HAP-1 (cell line): ENCODE measurements around the gene CCL19.

Experiments used
- DNase-seq, 2 experiments: peaks; one replicate each; pipeline ENCODE4 v3.0.0-alpha.2; 2016 to 2020; ENCODE audit warnings: low spot score in 2 of 2
- H3K27me3 ChIP-seq: fragments of 250-450 bp; sonication (Bioruptor Pico); 2 replicates; pipeline ENCODE4 v1.5.1; 2020; ENCODE audit warnings: low read depth, mild to moderate bottlenecking, moderate library complexity
- H3K36me3 ChIP-seq: fragments of 250-450 bp; sonication (Bioruptor Pico); replicated peaks from 2 replicates; pipeline ENCODE4 v1.5.1; 2020; ENCODE audit warnings: mild to moderate bottlenecking
- H3K4me1 ChIP-seq: fragments of 250-450 bp; sonication (Bioruptor Pico); 2 replicates; pipeline ENCODE4 v1.5.1; 2020; ENCODE audit warnings: mild to moderate bottlenecking
- H3K4me3 ChIP-seq: fragments of 250-450 bp; sonication (Bioruptor Pico); 2 replicates; pipeline ENCODE4 v1.5.1; 2020; ENCODE audit warnings: mild to moderate bottlenecking, moderate library complexity
- H3K9me3 ChIP-seq: fragments of 250-450 bp; sonication (Bioruptor Pico); 2 replicates; pipeline ENCODE4 v1.5.1; 2020; ENCODE audit warnings: mild to moderate bottlenecking, moderate library complexity
- in situ Hi-C: fragments of 300-500 bp; cut with MboI; formaldehyde crosslinking; loops from 3 replicates; pipeline ENCODE4 v1.14.3; 2020; ENCODE audit warnings: low sequenced_read_pairs, inconsistent platforms, mixed read lengths

The CCL19 gene

DNA sequence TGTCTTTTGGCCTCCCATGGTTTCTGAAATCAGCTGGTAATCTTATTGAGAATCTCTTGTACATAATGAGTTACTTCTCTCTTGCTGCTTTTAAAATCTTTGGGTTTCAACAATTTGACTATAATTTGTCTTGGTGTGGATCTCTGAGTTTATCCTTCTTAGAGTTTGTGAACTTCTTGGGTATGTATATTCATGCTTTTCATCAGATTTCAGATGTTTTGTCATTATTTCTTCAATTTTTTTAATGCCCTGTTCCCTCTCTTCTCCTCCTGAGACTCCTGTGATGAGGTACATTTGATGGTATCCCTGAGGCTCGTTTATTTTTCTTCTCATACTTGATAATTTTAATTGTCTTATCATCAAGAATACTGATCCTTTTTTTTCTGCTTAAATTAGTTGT lies 21.1 kb upstream of the CCL19 start:
- Histone ChIP-seq H3K36me3 (no peaks in the 10 kb centered on the region), H3K4me1 (no peaks in the 10 kb centered on the region), H3K27me3 (peaks cover 9% of the 10 kb centered on the region), H3K9me3 (peaks cover 2% of the 10 kb centered on the region; the same call in 1 of the 2 replicates), H3K4me3 (no peak overlapping the region)
- DNase-seq, result no peak
- in situ Hi-C loops, result no loop called here

DNA sequence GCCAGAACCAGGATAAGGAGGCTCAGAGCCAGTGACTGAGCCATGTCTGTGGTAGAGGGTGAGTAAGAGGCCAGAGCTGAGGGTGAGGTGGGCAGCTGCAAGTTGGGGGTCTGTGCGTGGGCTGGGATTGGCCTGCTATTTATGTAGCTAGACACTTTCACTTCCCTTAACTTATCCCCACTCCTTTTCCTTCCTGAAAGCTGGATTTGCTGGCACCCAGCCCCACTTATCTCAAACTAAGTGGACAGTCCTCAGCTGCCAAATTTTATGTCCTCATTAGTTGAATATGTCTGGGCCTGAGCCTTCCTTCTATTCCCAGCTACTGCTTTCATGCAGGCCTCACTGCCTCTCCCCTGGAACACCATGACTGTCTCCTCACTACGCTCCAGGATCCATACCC lies 18.9 kb upstream of the CCL19 start, which contains the start of gene CCL21:
TSS of gene CCL21 (minus strand) at position 114 of the 400 bp plus-strand sequence. CDS start at position 44, 70 bp downstream.
- H3K4me3 ChIP-seq, result no peak within 1 kb of the TSS

DNA sequence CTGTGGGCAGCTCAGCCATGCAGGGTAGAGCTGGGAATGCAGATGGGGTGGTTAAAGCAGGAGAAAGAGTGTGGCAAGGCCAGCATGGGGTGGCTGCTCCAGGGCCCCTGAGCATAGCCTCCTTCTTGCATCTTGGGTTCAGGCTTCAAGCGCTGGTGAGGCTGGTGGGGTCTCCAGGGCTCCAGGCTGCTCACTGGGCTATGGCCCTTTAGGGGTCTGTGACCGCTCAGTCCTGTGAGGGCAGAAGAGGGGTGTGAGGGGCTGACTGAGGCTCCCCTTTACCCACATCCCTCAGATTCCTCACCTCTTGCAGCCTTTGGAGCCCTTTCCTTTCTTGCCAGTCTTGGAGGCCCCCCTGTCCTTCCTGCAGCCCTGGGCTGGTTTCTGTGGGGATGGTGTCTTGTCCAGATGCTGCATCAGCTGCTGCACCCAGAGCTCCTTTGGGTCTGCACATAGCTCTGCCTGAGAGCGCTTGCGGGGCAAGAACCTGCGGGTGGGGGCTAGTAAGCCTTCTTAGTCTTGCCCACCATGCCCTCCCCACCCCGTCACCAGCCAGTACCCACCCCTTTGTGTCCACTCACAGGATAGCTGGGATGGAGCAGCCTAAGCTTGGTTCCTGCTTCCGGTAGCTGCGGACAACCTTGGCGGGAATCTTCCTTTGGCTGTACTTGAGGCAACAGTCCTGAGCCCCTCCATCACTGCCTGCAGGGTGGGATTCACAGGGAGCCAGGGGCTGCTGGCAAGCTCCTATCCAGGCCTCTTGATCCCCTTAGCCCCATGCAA lies 18.3 kb upstream of the CCL19 start:
- in situ Hi-C loops, result no loop called here
- no peaks in the 10 kb centered on the region for H3K36me3 ChIP-seq
- no peak overlapping the region for H3K4me3 ChIP-seq
- H3K4me1 ChIP-seq, result no peaks in the 10 kb centered on the region
- DNase-seq, result no peak
- peaks cover 9% of the 10 kb centered on the region for H3K27me3 ChIP-seq
- peaks cover 2% of the 10 kb centered on the region; the same call in 1 of the 2 replicates for H3K9me3 ChIP-seq

More for the DNA sequence above, 18.9 kb upstream of the CCL19 start, which contains the start of gene CCL21:
- Histone ChIP-seq H3K27me3 (peaks cover 9% of the 10 kb centered on the region), H3K4me1 (no peaks in the 10 kb centered on the region), H3K36me3 (no peaks in the 10 kb centered on the region), H3K9me3 (peaks cover 2% of the 10 kb centered on the region; the same call in 1 of the 2 replicates)
- in situ Hi-C loops, result no loop called here
- no peak for DNase-seq

DNA sequence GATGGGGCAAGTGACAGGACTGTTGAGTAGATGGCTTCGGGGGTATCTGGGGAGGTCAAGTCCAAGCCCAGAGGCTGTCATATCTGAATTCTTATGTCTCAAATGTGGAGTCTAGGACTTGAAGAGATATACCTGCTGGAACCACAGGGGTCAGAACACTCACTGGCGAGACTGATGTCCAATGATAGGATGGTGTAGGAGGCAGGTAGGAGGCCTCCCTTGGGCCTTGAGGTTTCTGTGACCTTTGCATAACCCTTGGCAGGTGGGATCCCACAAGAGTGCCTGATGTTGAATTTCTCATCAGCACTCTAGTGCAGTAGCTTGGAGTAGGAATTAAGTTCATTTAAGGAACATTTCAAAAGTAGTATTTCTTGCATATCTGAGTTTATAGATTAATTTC lies 16.1 kb upstream of the CCL19 start:
- Histone ChIP-seq H3K9me3 (peaks cover 2% of the 10 kb centered on the region; the same call in 1 of the 2 replicates), H3K27me3 (no peaks in the 10 kb centered on the region; the same call in 1 of the 2 replicates), H3K4me1 (no peaks in the 10 kb centered on the region), H3K36me3 (no peaks in the 10 kb centered on the region), H3K4me3 (no peak overlapping the region)
- no peak for DNase-seq
- in situ Hi-C loops, result no loop called here

DNA sequence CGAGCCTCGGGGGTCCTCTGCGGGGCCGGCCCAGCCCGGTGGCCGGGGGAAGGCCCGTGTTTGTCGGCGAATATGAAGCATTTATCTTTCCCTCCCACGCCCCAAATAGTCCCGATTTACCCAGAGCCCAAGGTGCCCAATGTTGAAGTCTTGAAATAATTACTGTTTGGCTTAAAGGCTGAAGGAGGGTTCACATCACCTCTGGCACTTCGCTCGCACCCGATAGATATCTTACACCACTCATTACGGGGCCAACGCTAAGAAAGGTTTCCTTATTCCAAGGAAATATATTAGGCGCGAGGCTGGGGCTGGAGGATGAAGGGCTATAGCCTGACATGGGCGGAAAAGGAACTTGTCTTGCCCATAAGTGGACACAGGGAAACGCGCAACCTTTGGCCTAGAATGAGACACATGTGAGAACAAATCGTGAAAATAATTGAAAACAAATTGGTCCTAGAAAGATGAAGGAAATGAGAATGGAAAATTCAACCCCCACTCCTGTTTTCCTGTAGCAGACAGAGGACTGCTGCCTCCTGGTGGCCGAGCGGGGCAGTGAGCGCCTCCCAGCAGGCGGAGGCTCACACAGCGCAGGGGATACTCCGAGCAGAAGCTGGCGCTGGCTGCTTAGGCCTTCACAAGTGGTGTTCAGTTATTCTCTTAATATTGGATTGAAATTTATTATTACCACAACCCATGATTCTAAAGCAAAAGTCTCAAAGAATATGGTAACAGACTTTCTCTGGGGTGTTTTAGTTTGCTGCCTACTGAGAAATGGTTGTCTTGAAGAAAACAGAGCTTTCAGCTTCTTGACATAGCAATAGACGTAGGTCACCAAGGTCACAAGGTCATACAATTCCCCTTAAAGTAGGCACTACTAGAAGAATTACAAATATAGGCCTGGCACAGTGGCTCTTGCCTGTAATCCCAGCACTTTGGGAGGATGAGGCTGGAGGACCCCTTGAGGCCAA lies 11.0 kb upstream of the CCL19 start:
- peak overlapping the region; percentile 35 for H3K4me3 ChIP-seq
- DNase-seq, result peak; percentile 68 to 91

DNA sequence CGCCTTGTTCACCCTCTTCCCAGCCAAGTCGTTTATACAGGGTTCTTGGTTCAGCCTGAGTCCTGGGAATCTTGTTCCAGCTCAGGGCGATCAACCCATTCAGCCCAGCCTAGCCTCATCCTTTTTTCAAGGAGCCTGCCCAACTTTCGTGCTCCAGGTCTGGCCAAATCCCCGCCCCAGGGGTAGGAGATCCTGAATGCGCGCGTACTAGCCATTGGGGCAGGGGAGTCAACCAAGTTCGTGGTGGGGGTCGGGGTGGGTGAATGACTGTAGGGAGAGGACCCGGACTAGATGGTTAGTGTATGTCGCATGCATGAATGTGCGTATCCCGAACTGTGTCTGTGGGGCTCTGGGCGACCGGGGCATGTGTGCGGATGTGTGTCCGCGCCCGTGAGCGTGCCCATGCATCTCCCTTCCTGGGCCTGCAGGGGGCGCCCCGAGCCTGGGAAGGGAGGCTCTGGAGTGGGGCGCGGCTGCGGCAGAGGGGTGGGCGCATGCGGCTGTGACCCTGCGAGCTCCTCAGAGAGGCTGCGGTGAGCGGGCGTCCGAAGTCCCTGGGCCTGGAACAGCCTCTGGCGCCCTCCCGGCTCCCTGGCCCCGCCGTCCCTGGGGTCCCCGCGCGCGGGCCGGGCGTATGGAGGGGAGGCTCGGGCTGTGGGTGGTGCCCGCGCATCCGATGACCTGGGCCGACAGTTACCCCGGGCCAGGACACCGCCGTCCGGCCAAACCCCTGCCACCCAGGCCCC lies 10.1 kb upstream of the CCL19 start:
- Histone ChIP-seq H3K27me3 (peaks cover 2% of the 10 kb centered on the region; the same call in 1 of the 2 replicates), H3K9me3 (no peaks in the 10 kb centered on the region), H3K4me1 (no peaks in the 10 kb centered on the region; the same call in 1 of the 2 replicates), H3K4me3 (peak overlapping the region; percentile 35), H3K36me3 (no peaks in the 10 kb centered on the region)
- DNase-seq, result peak; percentile 60 to 89
- in situ Hi-C loops, result no loop called here

More for the DNA sequence above, 11.0 kb upstream of the CCL19 start:
- H3K27me3 ChIP-seq, result peaks cover under 1% of the 10 kb centered on the region; the same call in 1 of the 2 replicates
- no peaks in the 10 kb centered on the region; the same call in 1 of the 2 replicates for H3K4me1 ChIP-seq
- no peaks in the 10 kb centered on the region for H3K36me3 ChIP-seq
- in situ Hi-C loops, result no loop called here
- no peaks in the 10 kb centered on the region for H3K9me3 ChIP-seq

DNA sequence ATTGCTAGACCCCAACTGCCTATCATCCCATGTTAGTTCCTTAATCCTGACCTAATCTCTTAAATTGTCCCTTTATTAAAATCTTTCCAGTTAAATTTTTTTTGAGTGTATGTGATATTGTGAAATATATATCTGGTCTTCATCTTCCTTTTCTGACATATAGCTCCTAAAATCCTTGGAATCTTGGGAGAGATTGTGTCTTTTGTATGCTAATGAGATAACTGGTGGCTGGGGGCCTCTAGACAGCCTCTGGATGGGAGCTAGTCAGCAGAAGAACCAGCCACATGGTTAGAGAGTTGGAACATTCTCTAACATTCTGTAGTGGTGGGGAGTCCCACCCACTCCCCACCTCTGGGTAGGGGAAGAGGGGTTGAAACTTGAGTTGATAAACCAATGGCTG lies 3.7 kb upstream of the CCL19 start:
- no peak for DNase-seq
- in situ Hi-C loops, result no loop called here
- peaks cover 2% of the 10 kb centered on the region; the same call in 1 of the 2 replicates for H3K27me3 ChIP-seq
- no peaks in the 10 kb centered on the region for H3K36me3 ChIP-seq
- H3K9me3 ChIP-seq, result peaks cover 7% of the 10 kb centered on the region
- no peaks in the 10 kb centered on the region for H3K4me1 ChIP-seq
- no peak overlapping the region for H3K4me3 ChIP-seq

DNA sequence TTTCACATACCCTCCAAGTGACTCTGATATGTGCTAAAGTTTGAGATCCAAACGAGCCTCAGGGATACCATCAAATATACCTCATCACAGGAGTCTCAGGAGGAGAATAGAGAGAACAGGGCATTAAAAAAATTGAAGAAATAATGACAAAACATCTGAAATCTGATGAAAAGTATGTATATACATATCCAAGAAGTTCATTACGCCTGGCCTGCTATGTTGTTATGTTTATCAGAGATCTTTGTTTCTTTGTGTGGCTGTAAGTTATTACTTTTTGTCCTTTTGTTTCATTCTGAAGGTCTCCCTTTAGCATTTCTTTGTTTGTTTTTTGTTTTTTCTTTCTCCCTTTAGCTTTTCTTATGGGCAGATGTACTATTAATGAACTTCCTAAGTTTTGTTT lies 2.5 kb upstream of the CCL19 start:
- in situ Hi-C loops, result no loop called here
- Histone ChIP-seq H3K27me3 (peaks cover 2% of the 10 kb centered on the region; the same call in 1 of the 2 replicates), H3K9me3 (peaks cover 7% of the 10 kb centered on the region), H3K36me3 (no peaks in the 10 kb centered on the region), H3K4me1 (no peaks in the 10 kb centered on the region), H3K4me3 (no peak overlapping the region)
- DNase-seq, result no peak

DNA sequence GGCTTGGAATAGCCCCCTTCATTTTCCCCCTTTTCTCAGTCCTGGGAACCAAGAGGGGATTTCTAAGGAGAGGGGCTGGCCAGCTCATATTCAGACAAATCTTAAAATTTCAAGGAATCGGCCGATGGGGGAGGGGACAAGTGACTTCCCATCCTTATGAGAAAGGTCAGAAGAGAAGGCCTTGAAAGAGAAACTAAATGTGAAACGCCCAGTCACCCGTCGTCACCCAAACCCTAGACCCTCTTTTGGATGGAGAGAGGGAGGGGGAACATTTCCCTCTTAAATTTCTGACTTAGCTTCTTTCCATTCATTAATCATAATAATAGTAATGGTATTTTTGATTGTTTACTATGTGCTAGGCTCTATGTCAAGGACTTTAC lies 850 bp upstream of the CCL19 start:
- H3K36me3 ChIP-seq, result no peaks in the 10 kb centered on the region
- H3K27me3 ChIP-seq, result no peaks in the 10 kb centered on the region; the same call in 1 of the 2 replicates
- H3K4me1 ChIP-seq, result no peaks in the 10 kb centered on the region
- no peak for DNase-seq
- peaks cover 7% of the 10 kb centered on the region for H3K9me3 ChIP-seq
- in situ Hi-C loops, result no loop called here
- H3K4me3 ChIP-seq, result no peak overlapping the region

DNA sequence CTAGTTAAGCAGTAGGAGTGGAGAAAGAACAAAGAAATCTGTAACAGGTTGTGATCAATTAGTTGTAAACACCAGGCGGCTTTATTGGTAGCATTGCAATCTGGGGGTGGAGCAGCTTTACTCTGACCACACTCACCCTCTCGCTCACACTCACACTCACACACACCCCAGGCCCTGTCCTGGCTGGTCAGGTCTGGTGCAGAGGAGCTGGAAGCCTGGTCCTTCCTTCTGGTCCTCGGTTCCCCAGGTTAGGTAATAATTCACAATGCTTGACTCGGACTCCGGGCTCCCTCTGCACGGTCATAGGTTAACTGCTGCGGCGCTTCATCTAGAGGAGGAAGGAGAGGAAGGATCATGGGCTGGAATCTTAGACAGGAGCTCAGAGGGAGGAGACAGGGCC lies 1.6 kb downstream of the CCL19 start:
- in situ Hi-C loops, result no loop called here
- Histone ChIP-seq H3K27me3 (no peaks in the 10 kb centered on the region), H3K9me3 (peaks cover 7% of the 10 kb centered on the region), H3K4me3 (no peak overlapping the region), H3K4me1 (no peaks in the 10 kb centered on the region), H3K36me3 (no peaks in the 10 kb centered on the region)
- no peak for DNase-seq

DNA sequence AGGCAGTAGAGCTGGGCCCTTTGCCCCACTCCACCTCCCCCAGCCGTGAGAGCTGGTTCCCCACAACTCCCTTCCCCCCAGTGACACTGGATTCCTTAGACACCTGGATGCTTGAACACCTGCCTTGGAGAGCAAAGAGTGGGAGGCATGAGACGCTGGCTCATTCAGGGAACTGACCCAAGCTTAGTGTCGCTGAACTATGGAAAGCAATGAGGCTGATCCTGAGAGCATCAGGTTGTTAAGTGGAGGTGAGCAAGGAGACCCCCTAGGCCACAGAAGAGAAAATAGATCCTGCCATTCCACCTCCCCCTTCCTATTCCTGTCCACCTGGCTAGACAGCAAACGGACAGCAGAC lies 2.0 kb downstream of the CCL19 start:
- in situ Hi-C loops, result no loop called here
- no peaks in the 10 kb centered on the region for H3K4me1 ChIP-seq

DNA sequence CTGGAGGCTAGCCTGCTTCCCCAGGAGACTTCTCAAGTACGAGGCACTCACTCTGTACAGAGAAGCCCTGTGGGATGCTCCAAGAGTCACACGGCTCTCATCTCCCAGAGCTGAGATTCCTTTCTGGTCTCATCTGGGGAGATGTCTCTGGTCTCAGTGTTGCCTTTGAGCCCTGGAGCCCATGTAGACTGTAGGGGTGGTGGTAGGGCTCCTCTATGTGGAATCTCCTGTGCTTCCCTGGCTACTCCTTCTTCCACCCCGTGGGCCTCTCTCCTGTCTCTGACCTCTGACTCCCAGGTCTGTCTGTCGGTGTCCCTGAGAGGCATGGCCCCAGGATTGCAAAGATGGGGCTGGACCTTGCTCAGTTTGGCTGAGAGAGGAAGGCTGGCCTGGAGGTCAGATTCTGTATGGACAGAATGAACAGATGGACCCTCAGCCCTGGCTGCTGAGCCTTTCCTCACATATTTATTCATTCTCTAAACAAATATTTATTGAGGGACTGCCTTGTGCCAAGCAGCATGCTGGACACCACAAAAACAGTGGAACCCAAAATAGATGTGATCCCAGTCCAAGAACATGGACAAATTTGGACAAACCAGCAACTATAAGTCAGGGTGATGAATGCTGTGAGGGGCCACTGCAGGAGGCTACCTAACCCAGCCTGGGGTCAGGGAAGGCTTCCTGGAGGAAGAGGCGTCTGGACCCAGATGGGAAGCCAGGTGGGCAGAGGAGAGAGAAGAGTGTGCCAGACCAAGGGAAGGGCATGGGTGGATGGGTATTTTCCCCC lies 2.6 kb downstream of the CCL19 start:
- no peaks in the 10 kb centered on the region for H3K27me3 ChIP-seq
- H3K9me3 ChIP-seq, result peaks cover 7% of the 10 kb centered on the region
- in situ Hi-C loops, result no loop called here
- H3K4me1 ChIP-seq, result no peaks in the 10 kb centered on the region
- no peak for DNase-seq
- H3K36me3 ChIP-seq, result no peaks in the 10 kb centered on the region
- no peak overlapping the region for H3K4me3 ChIP-seq

More for the DNA sequence above, 2.0 kb downstream of the CCL19 start:
- Histone ChIP-seq H3K36me3 (no peaks in the 10 kb centered on the region), H3K4me3 (no peak overlapping the region), H3K9me3 (peaks cover 7% of the 10 kb centered on the region), H3K27me3 (no peaks in the 10 kb centered on the region)
- DNase-seq, result no peak
